MV-4-11 (cell line): Measurements from ENCODE around the gene SPTSSB.

Experiments used
- DNase-seq: peaks from one replicate; lab custom pipeline; 2025; lab: John Stamatoyannopoulos, UW

The SPTSSB gene

GRCh38 chr3:161339517-161340500 lies 31.5 kb downstream of the SPTSSB start:
- no peak for DNase-seq

- no peak for DNase-seq
These were observed 34.0 kb downstream of the SPTSSB start for GRCh38 chr3:161337311-161337710.

GRCh38 chr3:161336661-161337060 lies 34.7 kb downstream of the SPTSSB start:
- DNase-seq, result peak; percentile 9

- no peak for DNase-seq
These were observed 37.6 kb downstream of the SPTSSB start for GRCh38 chr3:161333696-161334095.

GRCh38 chr3:161332792-161333191 lies 38.5 kb downstream of the SPTSSB start:
- DNase-seq, result no peak

- DNase-seq, result no peak
These were observed 46.3 kb downstream of the SPTSSB start for GRCh38 chr3:161325059-161325458.

- DNase-seq, result no peak
These were observed 47.2 kb downstream of the SPTSSB start for GRCh38 chr3:161323926-161324621.

- DNase-seq, result no peak
These were observed 48.3 kb downstream of the SPTSSB start for GRCh38 chr3:161322781-161323568.

- DNase-seq, result no peak
These were observed 50.5 kb downstream of the SPTSSB start for GRCh38 chr3:161320837-161321236.

- peak; percentile 49 for DNase-seq
These were observed 51.5 kb downstream of the SPTSSB start for GRCh38 chr3:161319867-161320266.

GRCh38 chr3:161317077-161317476 lies 54.2 kb downstream of the SPTSSB start:
- DNase-seq, result no peak

- no peak for DNase-seq
These were observed 55.2 kb downstream of the SPTSSB start for GRCh38 chr3:161316006-161316689.

- no peak for DNase-seq
These were observed 56.4 kb downstream of the SPTSSB start for GRCh38 chr3:161314836-161315395.

- DNase-seq, result peak; percentile 83
These were observed 60.5 kb downstream of the SPTSSB start for GRCh38 chr3:161310649-161311423.

GRCh38 chr3:161305095-161305991 lies 66.0 kb downstream of the SPTSSB start:
- DNase-seq, result peak; percentile 64

- no peak for DNase-seq
These were observed 74.5 kb downstream of the SPTSSB start for GRCh38 chr3:161296814-161297213.

- peak; percentile 51 for DNase-seq
These were observed 76.0 kb downstream of the SPTSSB start for GRCh38 chr3:161295325-161295724.
